MCF 10A (cell line): ENCODE data around the gene ARRDC4. TPM values are rescaled to one million over a fixed set of nuclear protein-coding genes. Genes with fewer than 3 reads are reported as not detected.

ENCODE experiments used
- BruUV-seq: library from RNA; stranded (reverse); fragments of 400-500 nt; replicated peaks from 2 replicates; lab custom pipeline; 2021; lab: Mats Ljungman, UMichigan
- CTCF ChIA-PET: fragments of 300-600 bp; sonication (Branson Sonifier 250); formaldehyde crosslinking; extraction: SDS; loops from one replicate; lab custom pipeline; 2021; ENCODE audit warnings: antibody characterized with exemption, inconsistent platforms; lab: Yijun Ruan, JAX
- POLR2A ChIA-PET: fragments of 300-600, 350-650 bp; sonication (Branson Sonifier 250); formaldehyde crosslinking; extraction: SDS; loops from one replicate; lab custom pipeline; 2020; ENCODE audit warnings: antibody characterized with exemption, inconsistent platforms; lab: Yijun Ruan, JAX
- DNase-seq: peaks from one replicate; pipeline ENCODE4 v3.0.0-alpha.2; 2018; ENCODE audit not compliant: unreplicated experiment
- H3K27ac Mint-ChIP-seq: one replicate; pipeline ENCODE4 v1.8.0; 2022; ENCODE audit warnings: mild to moderate bottlenecking, low read depth, mixed read lengths; ENCODE audit not compliant: unreplicated experiment
- H3K27me3 Mint-ChIP-seq: one replicate; pipeline ENCODE4 v1.8.0; 2022; ENCODE audit warnings: mixed read lengths; ENCODE audit not compliant: insufficient read depth, unreplicated experiment
- H3K36me3 Mint-ChIP-seq: one replicate; pipeline ENCODE4 v1.8.0; 2022; ENCODE audit warnings: mild to moderate bottlenecking, moderate library complexity, mixed read lengths; ENCODE audit not compliant: insufficient read depth, unreplicated experiment
- H3K4me1 Mint-ChIP-seq: one replicate; pipeline ENCODE4 v1.8.0; 2022; ENCODE audit warnings: mixed read lengths; ENCODE audit not compliant: insufficient read depth, unreplicated experiment
- H3K4me3 Mint-ChIP-seq: one replicate; pipeline ENCODE4 v1.8.0; 2022; ENCODE audit warnings: mild to moderate bottlenecking, moderate library complexity, mixed read lengths; ENCODE audit not compliant: unreplicated experiment
- H3K9me3 Mint-ChIP-seq: one replicate; pipeline ENCODE4 v1.8.0; 2022; ENCODE audit warnings: mixed read lengths; ENCODE audit not compliant: unreplicated experiment
- intact Hi-C: fragments of 100-400 bp; cut with micrococcal nuclease; formaldehyde crosslinking; loops from 2 replicates; pipeline ENCODE4 v1.14.1; 2022
- total RNA-seq: library from RNA; stranded (reverse); gene quantifications from 2 replicates; pipeline ENCODE4 v1.2.3, GENCODE V29; 2022
- TF ChIP-seq, protein P1 (sequence below): fragments of 200-600 bp; IDR thresholded peaks from one replicate; pipeline ENCODE4 v1.8.0; 2022; ENCODE audit warnings: antibody characterized with exemption, mild to moderate bottlenecking; ENCODE audit not compliant: unreplicated experiment

ARRDC4 gene
- total RNA-seq, 1 experiment from 2014 or later = 36.0 TPM

DNA sequence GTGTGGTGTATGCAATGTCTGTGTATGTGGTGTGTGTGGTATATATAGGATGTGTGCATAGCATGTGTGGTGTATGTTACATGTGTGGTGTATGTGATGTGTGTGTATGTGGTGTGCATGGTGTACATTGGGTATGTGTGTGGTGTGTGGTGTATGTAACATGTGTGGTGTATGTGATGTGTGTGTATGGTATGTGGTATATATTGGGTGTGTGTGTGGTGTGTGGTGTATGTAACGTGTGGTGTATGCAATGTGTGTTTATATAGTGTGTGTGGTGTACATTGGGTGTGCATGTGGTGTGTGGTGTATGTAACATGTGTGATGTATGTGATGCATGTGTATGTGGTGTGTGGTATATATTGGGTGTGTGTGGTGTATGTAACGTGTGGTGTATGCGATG lies 41.9 kb downstream of the ARRDC4 start:
- no TSS peak for BruUV-seq
- CTCF ChIA-PET = no interaction called here
- POLR2A ChIA-PET = no interaction called here
- Mint-ChIP-seq H3K4me3 (no peak overlapping the region), H3K36me3 (no peaks in the 10 kb centered on the region), H3K27ac (no peak overlapping the region), H3K27me3 (no peaks in the 10 kb centered on the region), H3K9me3 (no peaks in the 10 kb centered on the region), H3K4me1 (no peaks in the 10 kb centered on the region)
- intact Hi-C loops = no loop called here
- DNase-seq = no peak
- TF ChIP-seq, protein P1, sequence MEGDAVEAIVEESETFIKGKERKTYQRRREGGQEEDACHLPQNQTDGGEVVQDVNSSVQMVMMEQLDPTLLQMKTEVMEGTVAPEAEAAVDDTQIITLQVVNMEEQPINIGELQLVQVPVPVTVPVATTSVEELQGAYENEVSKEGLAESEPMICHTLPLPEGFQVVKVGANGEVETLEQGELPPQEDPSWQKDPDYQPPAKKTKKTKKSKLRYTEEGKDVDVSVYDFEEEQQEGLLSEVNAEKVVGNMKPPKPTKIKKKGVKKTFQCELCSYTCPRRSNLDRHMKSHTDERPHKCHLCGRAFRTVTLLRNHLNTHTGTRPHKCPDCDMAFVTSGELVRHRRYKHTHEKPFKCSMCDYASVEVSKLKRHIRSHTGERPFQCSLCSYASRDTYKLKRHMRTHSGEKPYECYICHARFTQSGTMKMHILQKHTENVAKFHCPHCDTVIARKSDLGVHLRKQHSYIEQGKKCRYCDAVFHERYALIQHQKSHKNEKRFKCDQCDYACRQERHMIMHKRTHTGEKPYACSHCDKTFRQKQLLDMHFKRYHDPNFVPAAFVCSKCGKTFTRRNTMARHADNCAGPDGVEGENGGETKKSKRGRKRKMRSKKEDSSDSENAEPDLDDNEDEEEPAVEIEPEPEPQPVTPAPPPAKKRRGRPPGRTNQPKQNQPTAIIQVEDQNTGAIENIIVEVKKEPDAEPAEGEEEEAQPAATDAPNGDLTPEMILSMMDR = no peak

- no peak for DNase-seq
- no peaks in the 10 kb centered on the region for H3K9me3 Mint-ChIP-seq
- TF ChIP-seq, protein P1 = no peak
- no peaks in the 10 kb centered on the region for H3K4me1 Mint-ChIP-seq
- BruUV-seq = no TSS peak
- H3K36me3 Mint-ChIP-seq = no peaks in the 10 kb centered on the region
- H3K27me3 Mint-ChIP-seq = no peaks in the 10 kb centered on the region
- no peak overlapping the region for H3K27ac Mint-ChIP-seq
- CTCF ChIA-PET = interaction anchor here (1.2 kb wide), 1 partner anchor 25 kb away, joined by 3 read pairs; no protein-coding TSS in a partner anchor
- intact Hi-C loops = no loop called here
- POLR2A ChIA-PET = interaction anchor here (1.9 kb wide), 1 partner anchor 33 kb away, joined by 8 read pairs; no protein-coding TSS in a partner anchor
- H3K4me3 Mint-ChIP-seq = no peak overlapping the region
These were observed 42.4 kb downstream of the ARRDC4 start for GRCh38 chr15:98002866-98003265.

DNA sequence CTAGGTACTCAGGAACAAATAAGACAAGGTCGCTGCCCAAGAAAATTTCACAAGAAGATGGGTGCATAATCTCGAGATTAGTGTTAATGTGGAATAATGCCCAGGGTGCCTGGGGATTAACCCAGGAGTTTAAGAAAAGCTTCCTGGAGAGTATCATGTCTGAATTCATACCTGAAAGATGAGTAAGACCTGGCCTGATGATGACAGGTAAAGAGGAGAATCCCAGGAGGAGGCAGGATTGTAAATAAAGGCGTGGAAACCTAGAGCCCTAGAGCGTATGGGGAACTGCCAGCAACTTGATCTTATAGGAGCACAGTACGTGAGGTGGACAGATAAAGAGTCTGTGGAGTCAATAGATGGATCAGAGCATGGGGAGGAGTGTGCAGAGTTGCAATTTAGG lies 43.0 kb downstream of the ARRDC4 start:
- BruUV-seq = no TSS peak
- ChIA-PET POLR2A (interaction anchor here (1.0 to 1.9 kb wide), 2 partner anchors 27 to 32 kb away, joined by 3 to 8 read pairs; no protein-coding TSS in a partner anchor), CTCF (interaction anchor here (0.6 to 1.2 kb wide), 2 partner anchors 21 to 26 kb away, joined by 3 to 6 read pairs; no protein-coding TSS in a partner anchor)
- H3K36me3 Mint-ChIP-seq = no peaks in the 10 kb centered on the region
- intact Hi-C loops = no loop called here
- TF ChIP-seq, protein P1 = no peak
- no peaks in the 10 kb centered on the region for H3K9me3 Mint-ChIP-seq
- H3K27me3 Mint-ChIP-seq = no peaks in the 10 kb centered on the region
- no peak overlapping the region for H3K4me3 Mint-ChIP-seq
- peak; percentile 69 for DNase-seq
- no peak overlapping the region for H3K27ac Mint-ChIP-seq
- H3K4me1 Mint-ChIP-seq = no peaks in the 10 kb centered on the region

DNA sequence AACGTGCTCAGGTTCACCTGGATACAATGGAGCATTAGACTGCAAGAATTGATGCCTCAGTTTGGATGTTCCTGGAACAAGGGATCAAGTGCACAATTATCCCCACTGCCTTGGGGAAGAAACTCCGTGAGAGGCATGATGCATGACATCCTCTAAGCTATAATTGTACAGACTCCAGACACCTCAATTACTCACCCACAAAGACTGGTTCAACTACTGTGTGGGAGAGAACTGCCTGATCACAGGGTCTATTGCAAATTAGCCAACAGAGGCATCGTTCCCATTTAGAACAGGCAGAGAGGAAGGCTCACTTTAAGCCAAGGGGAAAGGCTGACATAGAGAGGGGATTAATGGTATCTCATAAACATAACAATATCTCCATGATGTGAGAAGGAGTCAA lies 43.5 kb downstream of the ARRDC4 start:
- intact Hi-C loops = no loop called here
- BruUV-seq = no TSS peak

More for the DNA sequence above, 43.5 kb downstream of the ARRDC4 start:
- no peak overlapping the region for H3K4me3 Mint-ChIP-seq
- TF ChIP-seq, protein P1 = no peak
- POLR2A ChIA-PET = interaction anchor here (1.0 to 1.9 kb wide), 3 partner anchors 24 to 32 kb away, joined by 3 to 8 read pairs (median 3); no protein-coding TSS in a partner anchor
- no peak for DNase-seq
- H3K27me3 Mint-ChIP-seq = no peaks in the 10 kb centered on the region
- no peaks in the 10 kb centered on the region for H3K36me3 Mint-ChIP-seq
- no peaks in the 10 kb centered on the region for H3K4me1 Mint-ChIP-seq
- no peak overlapping the region for H3K27ac Mint-ChIP-seq
- H3K9me3 Mint-ChIP-seq = no peaks in the 10 kb centered on the region
- CTCF ChIA-PET = interaction anchor here (0.6 to 1.2 kb wide), 4 partner anchors 21 to 667 kb away, joined by 3 to 6 read pairs (median 3); no protein-coding TSS in a partner anchor
